RWPE2 (cell line): Measurements from ENCODE around the gene STXBP2.
"Not testable (repeated sequence)": the region's sequence is repeated elsewhere in the genome, so short reads cannot be mapped to it uniquely, and the experiment has no call there.

Experiments
- ATAC-seq: fragments of 200-7000 bp; cut with Tn5 transposase; 3 replicates; pipeline ENCODE4 v1.9.1; 2021; ENCODE audit warnings: low read depth
- DNase-seq: peaks from one replicate; pipeline ENCODE4 v3.0.0-alpha.2; 2020; ENCODE audit warnings: low spot score
- H3K27ac ChIP-seq: fragments of 450-650 bp; 2 replicates; pipeline ENCODE4 v1.5.1; 2017; ENCODE audit warnings: mild to moderate bottlenecking; ENCODE audit not compliant: poor library complexity, severe bottlenecking
- H3K27me3 ChIP-seq: fragments of 250-450 bp; sonication (Bioruptor Pico); 2 replicates; pipeline ENCODE4 v1.5.1; 2021; ENCODE audit warnings: mild to moderate bottlenecking, moderate library complexity; ENCODE audit not compliant: insufficient read depth, poor library complexity, severe bottlenecking
- H3K36me3 ChIP-seq: fragments of 250-450 bp; sonication (Bioruptor Pico); 2 replicates; pipeline ENCODE4 v1.5.1; 2020; ENCODE audit warnings: low read depth, mild to moderate bottlenecking, moderate library complexity
- H3K4me1 ChIP-seq: fragments of 250-450 bp; sonication (Bioruptor Pico); 2 replicates; pipeline ENCODE4 v1.5.1; 2021; ENCODE audit warnings: mild to moderate bottlenecking, moderate library complexity; ENCODE audit not compliant: insufficient read depth, poor library complexity, severe bottlenecking
- H3K4me3 ChIP-seq: fragments of 250-450 bp; sonication (Bioruptor Pico); 2 replicates; pipeline ENCODE4 v1.5.1; 2021; ENCODE audit warnings: mild to moderate bottlenecking, moderate library complexity; ENCODE audit not compliant: severe bottlenecking
- H3K9me3 ChIP-seq: fragments of 250-450 bp; sonication (Bioruptor Pico); 2 replicates; pipeline ENCODE4 v1.5.1; 2021; ENCODE audit warnings: mild to moderate bottlenecking, moderate library complexity; ENCODE audit not compliant: severe bottlenecking
- CTCF ChIP-seq: fragments of 450-650 bp; IDR thresholded peaks from one replicate; pipeline ENCODE4 v1.5.1; 2017; ENCODE audit warnings: mild to moderate bottlenecking, moderate library complexity; ENCODE audit not compliant: poor library complexity, severe bottlenecking

The STXBP2 gene

GRCh38 chr19:7643031-7643415, 6.1 kb downstream of the STXBP2 start:
- no peak for ATAC-seq
- TF ChIP-seq CTCF = no peak
- Histone ChIP-seq H3K36me3 (no peaks in the 10 kb centered on the region; the same call in 1 of the 2 replicates), H3K4me3 (no peak overlapping the region), H3K27ac (no peak overlapping the region), H3K27me3 (no peaks in the 10 kb centered on the region), H3K9me3 (no peaks in the 10 kb centered on the region), H3K4me1 (no peaks in the 10 kb centered on the region)
- no peak for DNase-seq

GRCh38 chr19:7643629-7644549, 7.0 kb downstream of the STXBP2 start:
- ATAC-seq, DNase-seq, H3K27me3 ChIP-seq, H3K4me1 ChIP-seq, H3K4me3 ChIP-seq, H3K36me3 ChIP-seq, H3K9me3 ChIP-seq, H3K27ac ChIP-seq: not testable (repeated sequence)

GRCh38 chr19:7644550-7644877, 7.6 kb downstream of the STXBP2 start:
- H3K4me1 ChIP-seq = no peaks in the 10 kb centered on the region

GRCh38 chr19:7645163-7645562, 8.3 kb downstream of the STXBP2 start:
- ATAC-seq (no peak), DNase-seq (no peak)
- Histone ChIP-seq H3K4me1 (no peaks in the 10 kb centered on the region), H3K36me3 (no peaks in the 10 kb centered on the region; the same call in 1 of the 2 replicates), H3K27me3 (no peaks in the 10 kb centered on the region), H3K9me3 (no peaks in the 10 kb centered on the region), H3K27ac (no peak overlapping the region), H3K4me3 (no peak overlapping the region)
- TF ChIP-seq CTCF = no peak

More at GRCh38 chr19:7644550-7644877, 7.6 kb downstream of the STXBP2 start:
- Histone ChIP-seq H3K4me3 (no peak overlapping the region), H3K27me3 (no peaks in the 10 kb centered on the region), H3K27ac (no peak overlapping the region), H3K9me3 (no peaks in the 10 kb centered on the region), H3K36me3 (no peaks in the 10 kb centered on the region; the same call in 1 of the 2 replicates)
- no peak for TF ChIP-seq CTCF
- no peak for DNase-seq
- no peak for ATAC-seq

- no peaks in the 10 kb centered on the region for H3K4me1 ChIP-seq
- H3K36me3 ChIP-seq = no peaks in the 10 kb centered on the region
- ATAC-seq = no peak
- no peak overlapping the region for H3K27ac ChIP-seq
- H3K9me3 ChIP-seq = no peaks in the 10 kb centered on the region
- no peak for DNase-seq
- no peak overlapping the region for H3K4me3 ChIP-seq
- TF ChIP-seq CTCF = no peak
- no peaks in the 10 kb centered on the region for H3K27me3 ChIP-seq
Observed at GRCh38 chr19:7645656-7646425, 8.9 kb downstream of the STXBP2 start.
